Activated naive CD4-positive, alpha-beta T cell treated with anti-CD3 and anti-CD28 coated beads, Interleukin-2, amount 10 ng/mL, durations not matched to agents 7 days and 5 days (primary cell): ENCODE measurements around the gene C2CD4B.

Experiments used
- CTCF ChIA-PET: fragments of 350-600 bp; sonication (Branson Sonifier 250); formaldehyde crosslinking; loops from one replicate; lab custom pipeline; 2021; ENCODE audit warnings: antibody characterized with exemption; lab: Charles Lee
- DNase-seq: peaks from one replicate; pipeline ENCODE4 v3.0.0-alpha.2; 2020
- H3K27ac Mint-ChIP-seq: one replicate; pipeline ENCODE4 v1.8.0; 2021; ENCODE audit warnings: mild to moderate bottlenecking, moderate library complexity, mixed read lengths
- H3K27me3 Mint-ChIP-seq: one replicate; pipeline ENCODE4 v1.8.0; 2021; ENCODE audit warnings: mild to moderate bottlenecking, mixed read lengths
- H3K36me3 Mint-ChIP-seq: one replicate; pipeline ENCODE4 v1.8.0; 2021; ENCODE audit warnings: mixed read lengths
- H3K4me1 Mint-ChIP-seq: one replicate; pipeline ENCODE4 v1.8.0; 2021; ENCODE audit warnings: mixed read lengths
- H3K4me3 Mint-ChIP-seq: one replicate; pipeline ENCODE4 v1.8.0; 2021; ENCODE audit warnings: mild to moderate bottlenecking, moderate library complexity, mixed read lengths
- H3K9me3 Mint-ChIP-seq: one replicate; pipeline ENCODE4 v1.8.0; 2021; ENCODE audit warnings: mixed read lengths

Gene C2CD4B, protein sequence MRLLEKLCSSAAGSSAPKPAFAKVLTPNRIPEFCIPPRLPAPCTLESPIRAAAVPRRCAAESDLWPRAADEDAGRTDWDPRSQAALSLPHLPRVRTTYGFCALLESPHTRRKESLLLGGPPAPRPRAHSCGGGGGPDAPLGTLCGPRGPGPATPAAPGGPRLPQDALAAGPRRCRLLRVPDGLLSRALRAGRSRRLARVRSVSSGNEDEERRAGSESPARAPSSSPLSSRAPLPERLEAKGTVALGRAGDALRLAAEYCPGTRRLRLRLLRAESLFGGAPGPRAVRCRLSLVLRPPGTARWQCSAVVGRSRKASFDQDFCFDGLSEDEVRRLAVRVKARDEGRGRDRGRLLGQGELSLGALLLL

DNA sequence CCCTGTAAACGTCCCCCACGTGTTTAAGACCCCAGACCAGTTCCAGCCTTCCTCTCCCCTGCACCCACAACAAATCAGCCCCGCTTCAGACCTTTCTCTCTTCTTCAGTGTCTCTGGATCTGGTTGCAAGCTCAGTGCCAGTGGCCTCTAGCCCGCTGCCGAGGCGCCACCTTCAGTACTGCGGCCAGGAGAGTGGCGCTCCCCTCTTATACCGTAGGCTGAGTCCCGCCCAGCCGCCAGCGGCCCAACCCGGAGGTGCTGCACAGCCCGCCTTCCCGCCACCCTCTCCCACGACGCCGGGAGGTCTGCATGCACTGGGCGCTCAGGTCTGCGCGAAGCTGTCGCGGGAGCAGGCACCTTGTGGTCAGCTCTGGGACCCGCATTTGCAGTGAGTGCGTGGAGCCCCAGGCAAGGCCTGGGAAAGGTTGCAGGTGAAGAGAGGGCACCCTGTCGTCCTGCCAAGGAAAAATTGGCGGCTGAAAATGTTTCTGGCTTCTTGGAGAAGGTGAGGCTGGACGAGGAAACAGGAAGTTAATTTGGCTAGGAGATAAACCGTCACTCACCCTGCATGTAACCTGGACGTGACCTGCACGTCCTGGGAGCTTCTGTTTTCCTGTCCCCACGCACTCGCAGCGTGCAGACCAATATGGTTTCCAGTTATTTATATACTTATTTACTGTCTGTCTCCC, at the start of gene C2CD4B:
Gene C2CD4B, minus strand, starts transcription at position 182 of the 689 bp plus-strand sequence. CDS start 301 bp downstream, outside the sequence.
- Mint-ChIP-seq H3K27ac (no peak within 1 kb of the TSS), H3K36me3 (no peaks in the 10 kb centered on the region), H3K27me3 (peaks cover 82% of the 10 kb centered on the region), H3K4me1 (peaks cover 13% of the 10 kb centered on the region), H3K9me3 (no peaks in the 10 kb centered on the region), H3K4me3 (peak within 1 kb of the TSS; percentile 68)
- CTCF ChIA-PET = interaction anchor here (0.8 to 1.0 kb wide), 2 partner anchors 94 to 96 kb away, joined by 3 read pairs; no protein-coding TSS in a partner anchor
- peak; percentile 23 for DNase-seq

DNA sequence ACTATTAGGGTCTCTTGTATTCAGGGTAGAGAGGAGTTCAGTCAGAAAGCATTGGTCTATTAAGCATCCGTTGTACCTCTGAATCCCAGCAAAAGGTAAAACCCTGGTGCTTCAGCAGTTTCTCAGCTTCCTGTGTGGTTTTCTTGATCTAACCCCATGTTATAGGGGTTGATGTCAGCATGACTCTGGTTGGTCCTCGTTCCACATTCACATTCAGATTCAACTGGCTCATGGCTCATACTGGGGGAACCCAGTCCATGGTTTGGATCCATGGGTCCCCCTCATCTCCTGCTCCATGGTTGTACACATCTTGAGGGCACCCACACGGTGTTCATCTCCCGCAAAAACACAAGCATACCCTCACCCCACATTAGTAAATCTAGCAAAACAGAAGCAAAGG, 47.7 kb upstream of the C2CD4B start:
- peaks cover 10% of the 10 kb centered on the region for H3K27me3 Mint-ChIP-seq
- peaks cover 26% of the 10 kb centered on the region for H3K9me3 Mint-ChIP-seq
- no peaks in the 10 kb centered on the region for H3K36me3 Mint-ChIP-seq
- H3K4me1 Mint-ChIP-seq = peaks cover 10% of the 10 kb centered on the region
- H3K27ac Mint-ChIP-seq = no peak overlapping the region
- peak; percentile 32 for DNase-seq
- CTCF ChIA-PET = no interaction called here
- H3K4me3 Mint-ChIP-seq = no peak overlapping the region

DNA sequence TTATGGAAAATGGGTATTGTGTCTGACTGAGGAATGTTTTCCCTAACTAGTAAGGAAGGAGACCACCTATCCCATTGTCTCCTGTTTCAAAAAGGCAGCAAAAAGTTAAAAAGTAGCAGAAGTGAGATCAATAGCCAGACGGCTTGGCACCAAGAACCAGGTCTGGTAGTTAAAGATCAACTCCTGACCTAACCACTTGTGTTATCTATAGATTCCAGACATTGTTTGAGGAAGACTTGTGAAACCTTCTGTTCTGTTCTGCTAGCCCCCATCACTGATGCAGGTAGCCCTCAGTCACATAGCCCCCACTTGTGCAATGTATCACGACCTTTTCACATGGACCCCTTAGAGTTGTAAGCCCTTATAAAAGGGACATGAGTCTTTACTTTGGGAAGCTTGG, 46.3 kb upstream of the C2CD4B start:
- peaks cover 6% of the 10 kb centered on the region for H3K27me3 Mint-ChIP-seq
- H3K27ac Mint-ChIP-seq = no peak overlapping the region
- no peak for DNase-seq
- peaks cover 10% of the 10 kb centered on the region for H3K4me1 Mint-ChIP-seq
- no peaks in the 10 kb centered on the region for H3K36me3 Mint-ChIP-seq
- peaks cover 20% of the 10 kb centered on the region for H3K9me3 Mint-ChIP-seq
- CTCF ChIA-PET = no interaction called here
- no peak overlapping the region for H3K4me3 Mint-ChIP-seq

DNA sequence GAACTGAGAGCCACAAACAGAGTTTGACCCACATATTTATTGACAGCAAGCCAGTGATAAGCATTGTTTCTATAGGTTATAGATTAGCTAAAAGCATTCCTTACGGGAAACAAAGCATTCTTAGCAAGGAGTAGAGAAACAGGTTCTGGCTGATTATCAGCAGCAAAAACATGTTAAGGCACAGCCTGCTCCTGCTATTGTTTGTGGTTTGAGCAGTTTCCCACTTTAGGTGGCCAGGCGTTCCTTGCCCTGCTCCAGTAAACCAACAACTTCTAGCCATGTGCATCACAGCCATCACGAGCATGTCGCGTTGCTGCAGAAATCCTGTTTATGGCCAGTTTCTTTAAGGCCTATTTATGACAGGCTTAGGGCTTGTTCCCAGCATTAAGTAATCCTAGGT, 44.7 kb upstream of the C2CD4B start:
- no peak for DNase-seq
- CTCF ChIA-PET = no interaction called here
- Mint-ChIP-seq H3K27me3 (peaks cover 6% of the 10 kb centered on the region), H3K4me3 (no peak overlapping the region), H3K36me3 (no peaks in the 10 kb centered on the region), H3K27ac (no peak overlapping the region), H3K4me1 (peaks cover 10% of the 10 kb centered on the region), H3K9me3 (peaks cover 15% of the 10 kb centered on the region)

DNA sequence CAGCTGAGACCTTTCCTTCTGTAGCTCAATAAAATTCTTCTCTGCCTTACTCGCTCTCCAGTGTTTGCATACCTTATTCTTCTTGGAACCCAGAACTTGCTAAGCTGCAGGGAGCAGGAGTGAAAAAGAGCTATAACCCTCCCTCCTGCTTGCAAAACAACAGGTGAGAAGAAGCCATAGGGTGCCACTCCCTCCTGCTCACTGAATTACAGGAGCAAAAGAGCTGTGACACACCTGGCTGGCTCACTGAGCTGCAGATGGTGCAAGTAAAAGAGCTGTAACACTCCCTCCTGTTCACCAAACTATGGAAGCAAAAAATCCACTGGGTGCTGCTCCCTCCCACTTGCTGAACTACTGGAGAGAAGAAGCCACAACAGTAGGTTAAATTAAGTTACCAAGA, 44.2 kb upstream of the C2CD4B start:
- no peak overlapping the region for H3K27ac Mint-ChIP-seq
- no peak for DNase-seq
- peaks cover 10% of the 10 kb centered on the region for H3K4me1 Mint-ChIP-seq
- CTCF ChIA-PET = no interaction called here
- peaks cover 6% of the 10 kb centered on the region for H3K27me3 Mint-ChIP-seq
- H3K4me3 Mint-ChIP-seq = no peak overlapping the region
- H3K36me3 Mint-ChIP-seq = no peaks in the 10 kb centered on the region
- peaks cover 15% of the 10 kb centered on the region for H3K9me3 Mint-ChIP-seq

DNA sequence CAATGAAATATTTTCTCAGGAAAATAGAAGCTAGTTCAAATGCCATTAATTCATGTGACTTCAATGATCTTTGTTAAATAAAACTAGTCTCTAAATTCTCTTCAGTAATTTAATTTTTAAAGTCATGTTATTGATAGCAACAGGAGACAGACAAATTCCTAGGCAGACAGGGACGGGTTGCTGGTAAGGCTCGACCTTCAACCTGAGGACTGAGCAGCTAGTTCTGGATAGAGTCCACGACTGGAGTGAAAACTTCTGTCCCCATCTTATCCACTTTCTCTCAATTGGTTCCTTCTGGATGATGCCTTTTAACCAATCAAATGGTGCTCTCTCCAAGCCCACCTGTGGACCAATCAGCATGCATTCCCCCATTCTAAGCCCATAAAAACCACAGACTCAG, 43.8 kb upstream of the C2CD4B start:
- CTCF ChIA-PET = no interaction called here

DNA sequence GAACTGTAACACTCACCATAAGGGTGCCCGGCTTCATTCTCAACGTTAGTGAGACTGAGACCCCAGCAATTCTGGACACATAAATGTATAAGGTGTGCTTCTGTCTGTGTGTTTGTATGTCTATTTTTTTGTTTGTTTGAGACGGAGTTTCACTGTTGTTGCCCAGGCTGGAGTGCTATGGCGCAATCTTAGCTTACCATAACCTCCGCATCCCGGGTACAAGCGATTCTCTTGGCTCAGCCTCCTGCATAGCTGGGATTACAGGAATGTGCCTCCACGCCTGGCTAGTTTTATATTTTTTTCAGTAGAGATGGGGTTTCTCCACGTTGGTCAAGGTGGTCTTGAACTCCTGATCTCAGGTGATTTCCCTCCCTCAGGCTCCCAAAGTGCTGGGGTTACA, 43.3 kb upstream of the C2CD4B start:
- H3K4me1 Mint-ChIP-seq = peaks cover 10% of the 10 kb centered on the region
- CTCF ChIA-PET = no interaction called here
- no peak overlapping the region for H3K27ac Mint-ChIP-seq
- no peak overlapping the region for H3K4me3 Mint-ChIP-seq
- no peaks in the 10 kb centered on the region for H3K36me3 Mint-ChIP-seq
- peaks cover 6% of the 10 kb centered on the region for H3K27me3 Mint-ChIP-seq
- DNase-seq = no peak
- H3K9me3 Mint-ChIP-seq = peaks cover 15% of the 10 kb centered on the region

More for the DNA sequence above, 43.8 kb upstream of the C2CD4B start:
- H3K36me3 Mint-ChIP-seq = no peaks in the 10 kb centered on the region
- peaks cover 6% of the 10 kb centered on the region for H3K27me3 Mint-ChIP-seq
- peaks cover 15% of the 10 kb centered on the region for H3K9me3 Mint-ChIP-seq
- H3K4me1 Mint-ChIP-seq = peaks cover 10% of the 10 kb centered on the region
- no peak for DNase-seq
- no peak overlapping the region for H3K4me3 Mint-ChIP-seq
- H3K27ac Mint-ChIP-seq = no peak overlapping the region

DNA sequence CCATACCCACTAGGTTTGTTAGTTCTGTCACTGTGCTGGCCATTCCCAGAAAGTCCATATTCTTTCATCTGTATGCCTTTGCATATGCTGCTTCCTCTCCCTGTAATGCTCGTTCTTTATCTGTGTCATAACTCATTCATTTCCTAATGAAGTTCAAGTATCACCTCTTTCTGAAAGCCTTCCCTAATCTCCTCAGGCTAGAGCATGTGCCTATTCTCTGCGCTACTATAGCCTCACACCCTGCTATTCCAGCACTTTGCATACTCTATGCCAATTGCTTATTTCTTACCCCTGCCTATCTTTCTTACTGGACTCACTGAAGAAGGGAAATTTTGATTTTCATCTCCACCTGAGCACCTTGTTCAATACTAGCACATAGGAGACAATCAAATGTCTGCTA, 25.6 kb upstream of the C2CD4B start:
- CTCF ChIA-PET = no interaction called here
- Mint-ChIP-seq H3K4me1 (no peaks in the 10 kb centered on the region), H3K27ac (no peak overlapping the region), H3K4me3 (no peak overlapping the region), H3K27me3 (peaks cover 14% of the 10 kb centered on the region), H3K9me3 (no peaks in the 10 kb centered on the region), H3K36me3 (no peaks in the 10 kb centered on the region)
- no peak for DNase-seq

DNA sequence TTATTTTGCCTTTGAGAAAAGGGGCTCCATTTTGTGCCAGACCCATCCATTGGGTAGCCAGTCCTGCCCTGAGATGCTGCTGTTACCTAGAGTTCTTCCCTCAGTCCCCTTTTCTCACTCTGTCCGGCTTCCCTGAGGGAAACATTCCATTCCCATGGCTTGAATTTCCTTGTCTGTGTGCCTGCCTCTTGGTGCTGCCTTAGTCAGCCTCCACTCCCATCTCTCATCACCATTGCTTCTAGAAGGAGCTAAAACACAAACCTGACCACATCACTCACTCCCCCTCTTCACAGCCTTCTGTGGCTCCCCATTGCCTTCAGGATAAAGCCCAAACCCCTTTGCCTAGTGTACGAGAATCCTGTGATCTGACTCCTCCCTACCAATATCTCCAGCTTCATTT, 25.2 kb upstream of the C2CD4B start:
- no peak overlapping the region for H3K27ac Mint-ChIP-seq
- no peak for DNase-seq
- CTCF ChIA-PET = no interaction called here
- peaks cover 14% of the 10 kb centered on the region for H3K27me3 Mint-ChIP-seq
- no peak overlapping the region for H3K4me3 Mint-ChIP-seq
- H3K4me1 Mint-ChIP-seq = no peaks in the 10 kb centered on the region
- no peaks in the 10 kb centered on the region for H3K36me3 Mint-ChIP-seq
- H3K9me3 Mint-ChIP-seq = no peaks in the 10 kb centered on the region

DNA sequence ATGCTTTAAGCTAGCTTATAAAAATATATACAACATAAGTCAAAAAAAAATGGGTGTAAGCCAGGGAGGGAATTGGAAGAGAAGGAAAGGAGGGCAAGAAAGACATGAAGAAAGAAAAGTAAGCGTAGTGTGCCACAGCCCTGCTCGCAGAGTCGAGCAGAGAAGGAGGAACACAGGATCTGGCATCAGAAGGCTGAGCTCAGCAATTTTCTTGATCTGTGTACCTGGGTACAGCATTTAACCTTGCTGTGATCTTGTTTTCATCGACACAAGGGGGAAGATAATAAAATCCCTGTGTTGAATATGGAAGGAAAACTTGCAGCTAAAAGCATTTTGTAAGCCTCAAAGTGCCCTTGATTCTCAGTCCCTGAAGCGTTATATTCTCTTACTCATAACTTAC, 23.7 kb upstream of the C2CD4B start:
- H3K27me3 Mint-ChIP-seq = peaks cover 9% of the 10 kb centered on the region
- H3K4me3 Mint-ChIP-seq = no peak overlapping the region
- no peak for DNase-seq
- H3K27ac Mint-ChIP-seq = no peak overlapping the region
- H3K9me3 Mint-ChIP-seq = no peaks in the 10 kb centered on the region
- H3K36me3 Mint-ChIP-seq = no peaks in the 10 kb centered on the region
- CTCF ChIA-PET = interaction anchor here (1.3 kb wide), 1 partner anchor 65 kb away, joined by 3 read pairs; no protein-coding TSS in a partner anchor
- no peaks in the 10 kb centered on the region for H3K4me1 Mint-ChIP-seq

DNA sequence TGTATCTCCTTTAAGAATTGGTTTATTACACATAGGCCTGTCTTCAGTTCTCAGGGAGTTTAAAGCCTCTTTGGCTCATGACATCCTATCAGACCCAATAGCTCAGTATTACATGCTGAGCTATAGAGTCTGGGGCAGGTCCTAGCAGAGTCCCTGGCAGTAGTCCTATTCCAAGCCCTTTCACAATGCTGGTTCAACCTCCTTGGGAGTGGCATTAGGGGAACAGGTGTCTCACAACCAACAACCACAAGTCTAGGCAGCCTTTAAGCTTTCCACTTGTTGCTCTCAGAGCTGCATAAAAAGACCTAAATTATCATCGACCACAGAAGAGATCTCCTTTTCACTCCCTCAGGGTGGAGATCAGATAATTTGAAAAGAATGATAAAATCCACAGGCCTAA, 22.8 kb upstream of the C2CD4B start:
- CTCF ChIA-PET = interaction anchor here (1.3 kb wide), 1 partner anchor 66 kb away, joined by 3 read pairs; no protein-coding TSS in a partner anchor
- Mint-ChIP-seq H3K4me3 (no peak overlapping the region), H3K36me3 (no peaks in the 10 kb centered on the region), H3K27ac (no peak overlapping the region), H3K27me3 (peaks cover 14% of the 10 kb centered on the region), H3K9me3 (no peaks in the 10 kb centered on the region), H3K4me1 (no peaks in the 10 kb centered on the region)
- no peak for DNase-seq

DNA sequence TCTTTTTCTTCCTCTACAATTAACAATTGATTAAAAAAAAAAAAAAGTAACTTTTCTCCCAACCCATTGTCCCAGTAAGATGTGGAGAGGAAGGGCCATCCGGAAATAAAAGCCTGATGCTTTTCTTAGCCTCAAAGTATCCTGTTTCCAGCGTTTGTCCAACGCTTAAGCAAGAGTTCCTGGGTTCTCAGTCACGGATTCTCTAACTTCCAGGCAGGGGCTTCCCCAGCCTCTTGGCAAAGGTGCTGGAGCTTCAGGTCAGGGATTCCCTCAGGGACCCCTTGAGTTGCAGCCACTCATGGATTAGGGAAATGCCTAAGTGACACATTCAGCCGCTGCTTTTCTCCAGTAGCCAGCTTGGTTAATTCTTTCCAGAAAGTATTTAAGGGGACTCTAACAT, 22.3 kb upstream of the C2CD4B start:
- H3K4me3 Mint-ChIP-seq = no peak overlapping the region
- H3K27ac Mint-ChIP-seq = no peak overlapping the region
- no peaks in the 10 kb centered on the region for H3K4me1 Mint-ChIP-seq
- DNase-seq = no peak
- no peaks in the 10 kb centered on the region for H3K9me3 Mint-ChIP-seq
- no peaks in the 10 kb centered on the region for H3K36me3 Mint-ChIP-seq
- peaks cover 16% of the 10 kb centered on the region for H3K27me3 Mint-ChIP-seq
- CTCF ChIA-PET = no interaction called here

DNA sequence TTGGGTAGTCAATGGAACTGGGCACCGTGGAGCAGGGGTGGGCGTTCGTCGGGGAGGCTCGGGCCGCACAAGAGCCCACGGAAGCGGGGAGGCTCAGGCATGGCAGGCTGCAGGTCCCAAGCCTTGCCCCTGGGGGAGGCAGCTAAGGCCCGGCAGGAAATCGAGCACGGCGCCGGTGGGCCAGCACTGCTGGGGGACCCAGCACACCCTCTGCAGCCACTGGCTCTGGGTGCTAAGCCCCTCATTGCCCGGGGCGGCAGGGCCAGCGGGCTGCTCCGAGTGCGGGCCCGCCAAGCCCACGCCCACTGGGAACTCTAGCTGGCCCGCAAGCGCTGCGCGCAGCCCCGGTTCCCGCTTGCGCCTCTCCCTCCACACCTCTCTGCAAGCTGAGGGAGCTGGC, 21.5 kb upstream of the C2CD4B start:
- Mint-ChIP-seq H3K4me3 (no peak overlapping the region), H3K27me3 (peaks cover 16% of the 10 kb centered on the region), H3K27ac (no peak overlapping the region), H3K4me1 (no peaks in the 10 kb centered on the region), H3K36me3 (no peaks in the 10 kb centered on the region), H3K9me3 (no peaks in the 10 kb centered on the region)
- no peak for DNase-seq
- CTCF ChIA-PET = no interaction called here

DNA sequence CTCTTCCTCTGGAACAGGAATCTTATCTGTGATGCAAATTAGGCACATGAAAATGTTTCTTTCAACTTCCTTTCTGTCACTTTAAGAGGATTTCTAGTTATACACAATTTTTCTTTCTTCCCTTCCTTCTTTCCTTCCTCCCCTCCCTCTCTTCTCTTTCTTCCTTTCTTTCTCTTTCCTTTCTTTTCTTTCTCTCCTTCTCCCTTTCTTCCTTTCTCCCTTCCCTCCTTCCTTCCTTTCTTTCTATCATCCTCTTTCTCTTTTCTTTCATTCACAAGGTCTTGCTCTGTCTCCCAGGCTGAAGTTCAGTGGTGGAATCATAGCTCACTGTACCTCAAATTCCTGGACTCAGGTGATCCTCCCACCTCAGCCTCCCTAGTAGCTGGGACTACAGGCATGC, 18.0 kb upstream of the C2CD4B start:
- Mint-ChIP-seq H3K27ac (no peak overlapping the region), H3K4me1 (no peaks in the 10 kb centered on the region), H3K4me3 (no peak overlapping the region), H3K27me3 (peaks cover 7% of the 10 kb centered on the region), H3K9me3 (no peaks in the 10 kb centered on the region), H3K36me3 (no peaks in the 10 kb centered on the region)
- DNase-seq = no peak
- CTCF ChIA-PET = no interaction called here

DNA sequence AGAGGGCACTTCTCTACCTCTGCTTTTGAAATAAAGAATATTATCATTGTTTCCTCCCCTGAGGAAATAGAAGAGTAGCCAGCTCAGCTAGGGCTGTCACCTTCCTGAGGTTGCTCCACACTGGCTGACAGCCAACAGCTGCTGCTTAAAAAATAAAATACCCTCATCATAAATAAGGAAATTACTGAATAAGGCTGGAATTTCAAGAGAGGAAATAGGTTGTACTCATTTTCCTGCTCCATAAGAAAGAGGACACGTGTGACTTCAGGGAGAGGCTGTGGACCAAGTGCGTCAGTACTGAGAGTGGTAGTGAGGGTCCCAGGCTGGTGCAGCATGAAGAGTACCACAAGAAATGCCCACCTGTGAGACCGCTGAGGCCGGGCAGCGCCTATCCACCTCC, 8.1 kb upstream of the C2CD4B start:
- DNase-seq = no peak
- CTCF ChIA-PET = no interaction called here
- Mint-ChIP-seq H3K9me3 (no peaks in the 10 kb centered on the region), H3K27me3 (peaks cover 30% of the 10 kb centered on the region), H3K4me3 (no peak overlapping the region), H3K36me3 (no peaks in the 10 kb centered on the region), H3K4me1 (no peaks in the 10 kb centered on the region), H3K27ac (no peak overlapping the region)
